IgD-negative memory B cell (primary cell): ENCODE data around the gene CFAP99. TPM values are rescaled to one million over a fixed set of nuclear protein-coding genes. Genes with fewer than 3 reads are reported as not detected.

Experiments used
- polyA plus RNA-seq: library from polyadenylated mRNA; unstranded; fragments of 300-500 nt; fragmentation: Illumina TruSeq; gene quantifications from one replicate; pipeline ENCODE4 v1.2.3, GENCODE V29; 2021

Gene CFAP99
- polyA plus RNA-seq, 1 donor from 2014 or later, result not detected

Other genes with a start within 250 kb of the CFAP99 start
- 21.7 TPM for gene HAUS3, start 176.8 kb upstream of the CFAP99 start, polyA plus RNA-seq
- gene POLN, start 176.8 kb upstream of the CFAP99 start, polyA plus RNA-seq, result 0.09 TPM
- gene MXD4, start 156.8 kb upstream of the CFAP99 start, polyA plus RNA-seq, result 31.1 TPM
- gene ZFYVE28, start 310 bp upstream of the CFAP99 start, polyA plus RNA-seq, result 1.0 TPM
- 94.0 TPM for gene RNF4, start 50.2 kb downstream of the CFAP99 start, polyA plus RNA-seq
- gene FAM193A, start 117.7 kb downstream of the CFAP99 start, polyA plus RNA-seq, result 6.3 TPM